Activated CD4-positive, alpha-beta T cell treated with anti-CD3 and anti-CD28 coated beads, Interleukin-2, Interleukin-6, amounts not matched to agents 100 ng/mL and 50 ng/mL, durations not matched to agents 16 hours and 8 hours (primary cell): ENCODE data around the gene PTRH2.
A peak's percentile ranks its signal among the peaks of the same experiment; 100 is the strongest.
"Not testable (repeated sequence)": the region's sequence is repeated elsewhere in the genome, so short reads cannot be mapped to it uniquely, and the experiment has no call there.

Experiments
- DNase-seq: peaks from one replicate; pipeline ENCODE4 v3.0.0-alpha.2; 2020

Gene PTRH2

GRCh38 chr17:59707149-59707970, at the start of gene PTRH2, which contains the start of gene VMP1:
PTRH2 (minus strand) TSS chr17:59707430; CDS start chr17:59697978, 9,452 bp downstream.
VMP1 (plus strand) TSS chr17:59707654; CDS start chr17:59731447, 23,793 bp downstream.
- DNase-seq: peak; percentile 98

GRCh38 chr17:59756236-59756818, 49.1 kb upstream of the PTRH2 start:
- DNase-seq: no peak

GRCh38 chr17:59755069-59755468, 47.8 kb upstream of the PTRH2 start:
- DNase-seq: not testable (repeated sequence)

- peak; percentile 80 for DNase-seq
Observed at GRCh38 chr17:59754552-59754951, 47.3 kb upstream of the PTRH2 start.

GRCh38 chr17:59753522-59754467, 46.6 kb upstream of the PTRH2 start:
- peak; percentile 89 for DNase-seq

- no peak for DNase-seq
Observed at GRCh38 chr17:59752922-59753321, 45.7 kb upstream of the PTRH2 start.

- no peak for DNase-seq
Observed at GRCh38 chr17:59752446-59752845, 45.2 kb upstream of the PTRH2 start.

GRCh38 chr17:59751955-59752413, 44.8 kb upstream of the PTRH2 start:
- DNase-seq: peak; percentile 88

- DNase-seq: no peak
Observed at GRCh38 chr17:59748591-59748990, 41.4 kb upstream of the PTRH2 start.

GRCh38 chr17:59746849-59747445, 39.7 kb upstream of the PTRH2 start:
- DNase-seq: peak; percentile 55

GRCh38 chr17:59745040-59745439, 37.8 kb upstream of the PTRH2 start:
- no peak for DNase-seq

- no peak for DNase-seq
Observed at GRCh38 chr17:59743842-59744241, 36.6 kb upstream of the PTRH2 start.

GRCh38 chr17:59737324-59737723, 30.1 kb upstream of the PTRH2 start:
- no peak for DNase-seq

- no peak for DNase-seq
Observed at GRCh38 chr17:59734226-59734625, 27.0 kb upstream of the PTRH2 start.

GRCh38 chr17:59733697-59734096, 26.5 kb upstream of the PTRH2 start:
- no peak for DNase-seq

- DNase-seq: no peak
Observed at GRCh38 chr17:59730268-59730834, 23.1 kb upstream of the PTRH2 start.

GRCh38 chr17:59727817-59728533, 20.7 kb upstream of the PTRH2 start:
- no peak for DNase-seq

- no peak for DNase-seq
Observed at GRCh38 chr17:59725691-59726090, 18.5 kb upstream of the PTRH2 start.

- no peak for DNase-seq
Observed at GRCh38 chr17:59723607-59724006, 16.4 kb upstream of the PTRH2 start.

- DNase-seq: no peak
Observed at GRCh38 chr17:59723041-59723440, 15.8 kb upstream of the PTRH2 start.

- DNase-seq: no peak
Observed at GRCh38 chr17:59722623-59723022, 15.4 kb upstream of the PTRH2 start.

- DNase-seq: no peak
Observed at GRCh38 chr17:59719526-59719925, 12.3 kb upstream of the PTRH2 start.
